Measurements from ENCODE around the gene DNHD1.
A peak's percentile ranks its signal among the peaks of the same experiment; 100 is the strongest.

DNHD1 gene

GRCh38 chr11:6599449-6599848 is 102.4 kb downstream of the DNHD1 start:
- DNase-seq = no peak

- no peak for DNase-seq
These were observed 102.9 kb downstream of the DNHD1 start for GRCh38 chr11:6599881-6600390.

GRCh38 chr11:6601041-6601461 is 104.0 kb downstream of the DNHD1 start:
- DNase-seq = no peak

- no peak for DNase-seq
These were observed 105.2 kb downstream of the DNHD1 start for GRCh38 chr11:6602096-6602940.

GRCh38 chr11:6603287-6604080 is 106.4 kb downstream of the DNHD1 start, which contains the start of the genes ILK and RRP8:
ILK (plus strand) TSS chr11:6603774; CDS start chr11:6604272, 498 bp downstream.
RRP8 (minus strand) TSS chr11:6603616; CDS start chr11:6603502, 114 bp downstream.
- DNase-seq = peak; percentile 33

GRCh38 chr11:6604081-6604626 is 107.1 kb downstream of the DNHD1 start:
- no peak for DNase-seq

- no peak for DNase-seq
These were observed 107.7 kb downstream of the DNHD1 start for GRCh38 chr11:6604790-6605189.

GRCh38 chr11:6606471-6607189 is 109.5 kb downstream of the DNHD1 start:
- no peak for DNase-seq

GRCh38 chr11:6607190-6607795 is 110.2 kb downstream of the DNHD1 start:
- DNase-seq = no peak

GRCh38 chr11:6608011-6608410 is 110.9 kb downstream of the DNHD1 start:
- no peak for DNase-seq

- DNase-seq = no peak
These were observed 111.8 kb downstream of the DNHD1 start for GRCh38 chr11:6608726-6609501.

GRCh38 chr11:6609502-6610015 is 112.5 kb downstream of the DNHD1 start:
- no peak for DNase-seq

- no peak for DNase-seq
These were observed 113.5 kb downstream of the DNHD1 start for GRCh38 chr11:6610591-6610990.

- DNase-seq = no peak
These were observed 114.2 kb downstream of the DNHD1 start for GRCh38 chr11:6611092-6611962.

- no peak for DNase-seq
These were observed 114.8 kb downstream of the DNHD1 start for GRCh38 chr11:6611963-6612212.

GRCh38 chr11:6612213-6613041 is 115.3 kb downstream of the DNHD1 start, which contains the start of gene TAF10:
TAF10 (minus strand) TSS chr11:6612216; CDS start chr11:6612189, 27 bp downstream.
- peak; percentile 60 for DNase-seq

GRCh38 chr11:6613496-6613895 is 116.4 kb downstream of the DNHD1 start:
- DNase-seq = no peak

GRCh38 chr11:6614446-6614845 is 117.4 kb downstream of the DNHD1 start:
- no peak for DNase-seq

- DNase-seq = no peak
These were observed 118.0 kb downstream of the DNHD1 start for GRCh38 chr11:6615046-6615445.

Data from NCI-H187 treated with DMSO at 0.1 percent for 48 hours (cell line).